22Rv1 (cell line): ENCODE measurements around the gene ATP5ME.

ENCODE experiments used
- H3K27ac ChIP-seq: fragments of 450-650 bp; 2 replicates; pipeline ENCODE4 v1.5.1; 2017
- ZFX ChIP-seq: fragments of 450-650 bp; IDR thresholded peaks from 2 replicates; pipeline ENCODE4 v1.6.1; 2017; ENCODE audit warnings: antibody characterized with exemption, borderline replicate concordance
- TF ChIP-seq, protein P1 (sequence below): fragments of 450-650 bp; IDR thresholded peaks from 2 replicates; pipeline ENCODE4 v1.5.1; 2017; ENCODE audit warnings: mild to moderate bottlenecking

ATP5ME gene

DNA sequence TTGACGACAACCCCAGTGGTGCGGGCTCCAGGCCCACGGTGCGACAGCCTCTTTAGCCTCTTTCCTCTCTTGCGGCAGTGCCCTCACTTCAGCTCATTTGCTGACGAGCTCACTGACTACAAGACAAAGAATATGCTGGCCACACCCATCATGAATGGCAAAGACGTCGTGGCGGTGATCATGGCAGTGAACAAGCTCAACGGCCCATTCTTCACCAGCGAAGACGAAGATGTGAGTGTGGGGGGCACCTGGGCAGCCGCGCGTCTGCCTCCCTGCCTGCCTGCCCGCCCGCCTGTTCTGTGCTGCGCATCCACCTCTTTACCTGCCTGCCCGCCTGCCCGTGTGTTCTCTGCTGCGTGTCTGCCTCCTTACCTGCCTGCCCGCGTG is 39.5 kb downstream of the ATP5ME start:
- TF ChIP-seq, protein P1, sequence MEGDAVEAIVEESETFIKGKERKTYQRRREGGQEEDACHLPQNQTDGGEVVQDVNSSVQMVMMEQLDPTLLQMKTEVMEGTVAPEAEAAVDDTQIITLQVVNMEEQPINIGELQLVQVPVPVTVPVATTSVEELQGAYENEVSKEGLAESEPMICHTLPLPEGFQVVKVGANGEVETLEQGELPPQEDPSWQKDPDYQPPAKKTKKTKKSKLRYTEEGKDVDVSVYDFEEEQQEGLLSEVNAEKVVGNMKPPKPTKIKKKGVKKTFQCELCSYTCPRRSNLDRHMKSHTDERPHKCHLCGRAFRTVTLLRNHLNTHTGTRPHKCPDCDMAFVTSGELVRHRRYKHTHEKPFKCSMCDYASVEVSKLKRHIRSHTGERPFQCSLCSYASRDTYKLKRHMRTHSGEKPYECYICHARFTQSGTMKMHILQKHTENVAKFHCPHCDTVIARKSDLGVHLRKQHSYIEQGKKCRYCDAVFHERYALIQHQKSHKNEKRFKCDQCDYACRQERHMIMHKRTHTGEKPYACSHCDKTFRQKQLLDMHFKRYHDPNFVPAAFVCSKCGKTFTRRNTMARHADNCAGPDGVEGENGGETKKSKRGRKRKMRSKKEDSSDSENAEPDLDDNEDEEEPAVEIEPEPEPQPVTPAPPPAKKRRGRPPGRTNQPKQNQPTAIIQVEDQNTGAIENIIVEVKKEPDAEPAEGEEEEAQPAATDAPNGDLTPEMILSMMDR: no peak
- no peak for TF ChIP-seq ZFX
- H3K27ac ChIP-seq: no peak overlapping the region

DNA sequence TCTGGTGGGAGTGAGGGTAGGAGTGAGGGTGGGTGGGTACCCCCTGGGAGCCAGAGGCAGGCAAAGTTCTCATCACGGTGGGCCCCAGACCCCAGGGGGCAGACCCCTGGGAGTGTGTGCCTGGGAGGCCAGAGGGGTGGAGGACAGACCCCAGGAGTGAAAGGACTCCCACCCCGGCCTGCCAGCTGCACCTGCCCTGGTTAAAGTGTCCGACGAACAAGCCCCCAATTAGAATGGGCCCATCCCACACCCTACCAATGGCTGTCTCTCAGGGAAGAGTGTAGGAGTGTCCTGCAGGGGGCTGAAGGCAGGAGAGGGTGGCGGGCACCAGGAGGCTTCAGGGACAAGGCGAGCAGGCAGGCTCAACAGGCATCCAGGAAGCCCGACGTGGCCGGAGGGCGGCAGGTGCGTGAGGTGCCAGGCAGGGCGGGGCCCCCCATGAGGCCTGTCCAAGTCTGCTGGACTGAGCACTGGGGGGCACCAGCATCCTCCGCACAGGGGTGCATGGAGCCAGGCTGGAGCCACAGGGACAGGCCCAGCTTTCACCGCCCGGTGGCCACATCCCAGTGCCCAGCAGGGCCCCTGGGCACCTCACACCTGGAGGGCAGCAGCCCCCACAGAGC is 40.0 kb downstream of the ATP5ME start:
- no peak overlapping the region for H3K27ac ChIP-seq
- TF ChIP-seq ZFX: no peak
- TF ChIP-seq, protein P1: no peak

DNA sequence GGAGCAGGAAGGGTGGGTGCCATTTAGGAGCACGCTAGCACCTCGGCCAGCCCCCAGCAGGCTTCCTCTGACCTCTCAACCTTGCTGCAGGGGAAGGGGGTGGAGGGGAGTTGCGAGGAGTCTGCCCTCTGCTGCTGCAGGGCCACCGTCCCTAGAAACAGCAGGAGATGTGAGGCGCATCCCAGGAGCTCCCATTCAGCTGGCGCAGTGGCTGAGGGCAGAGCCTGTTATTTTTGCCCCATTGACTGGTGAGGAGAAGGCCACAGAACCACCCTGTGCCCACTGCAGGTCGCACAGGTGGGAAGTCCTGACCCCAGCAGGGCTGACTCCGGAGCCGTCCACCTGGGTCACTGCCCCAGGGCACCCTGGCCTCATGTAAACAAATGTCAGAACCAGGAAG is 40.7 kb downstream of the ATP5ME start:
- H3K27ac ChIP-seq: no peak overlapping the region
- TF ChIP-seq, protein P1: no peak
- no peak for TF ChIP-seq ZFX

DNA sequence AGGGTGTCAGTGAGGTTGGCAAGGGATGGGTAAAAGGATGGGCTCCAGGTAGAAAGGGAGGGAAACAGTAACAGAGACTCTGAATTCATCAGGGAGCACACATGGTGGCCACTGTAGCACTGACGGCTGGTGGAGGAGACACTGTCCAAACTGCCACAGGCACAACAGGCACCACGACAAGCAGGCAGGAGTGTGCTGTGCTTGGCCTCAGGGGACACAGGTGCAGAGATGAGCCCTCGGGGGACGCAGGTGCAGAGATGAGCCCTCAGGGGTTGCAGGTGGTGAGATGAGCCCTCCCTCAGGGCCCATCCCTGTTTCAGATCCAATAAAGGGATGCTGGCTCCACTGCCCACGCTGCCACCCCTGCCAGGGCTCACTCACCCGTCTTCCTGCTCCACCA is 41.1 kb downstream of the ATP5ME start:
- no peak for TF ChIP-seq ZFX
- TF ChIP-seq, protein P1: no peak
- H3K27ac ChIP-seq: no peak overlapping the region

DNA sequence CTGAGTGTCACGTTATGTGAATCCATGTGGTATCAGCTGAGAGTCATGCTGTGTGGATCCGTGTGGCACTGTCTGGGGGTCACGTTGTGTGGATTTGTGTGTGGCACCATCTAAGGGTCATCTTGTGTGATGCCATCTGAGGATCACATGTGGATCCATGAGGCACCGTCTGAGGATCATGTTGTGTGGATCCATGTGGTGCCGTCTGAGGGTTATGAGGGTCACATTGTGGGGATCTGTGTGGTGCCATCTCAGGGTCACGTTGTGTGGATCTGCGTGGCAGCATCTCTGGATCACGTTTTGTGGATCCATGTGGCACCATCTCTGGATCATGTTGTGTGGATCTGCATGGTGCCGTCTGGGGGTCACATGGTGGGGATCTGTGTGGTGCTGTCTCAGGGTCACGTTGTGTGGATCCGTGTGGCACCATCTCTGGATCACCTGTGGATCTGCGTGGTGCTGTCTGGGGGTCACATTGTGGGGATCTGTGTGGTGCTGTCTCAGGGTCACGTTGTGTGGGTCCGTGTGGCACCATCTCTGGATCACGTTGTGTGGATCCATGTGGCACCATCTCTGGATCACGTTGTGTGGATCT is 41.8 kb downstream of the ATP5ME start:
- TF ChIP-seq, protein P1: no peak
- TF ChIP-seq ZFX: no peak
- H3K27ac ChIP-seq: no peak overlapping the region

DNA sequence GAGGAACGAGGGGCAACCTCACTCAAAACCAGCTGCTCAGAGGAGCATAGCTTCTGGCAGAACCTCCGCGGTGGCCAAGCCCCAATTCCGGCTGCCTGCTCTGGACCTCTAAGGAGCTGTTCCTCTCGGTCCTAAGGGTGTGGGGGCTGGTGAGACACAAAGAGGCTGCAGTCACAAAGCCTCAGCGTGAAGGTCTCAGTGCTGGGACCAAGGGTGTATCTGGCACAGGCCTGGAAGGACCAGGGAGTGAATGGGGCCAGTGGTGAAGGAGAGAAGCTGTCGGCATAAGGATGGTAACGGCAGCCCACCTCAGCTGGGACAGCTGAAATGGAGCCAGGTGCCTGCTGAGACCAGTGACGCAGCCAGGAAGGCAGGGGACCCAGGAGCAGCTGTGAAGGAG is 43.4 kb downstream of the ATP5ME start:
- H3K27ac ChIP-seq: no peak overlapping the region
- TF ChIP-seq, protein P1: no peak

DNA sequence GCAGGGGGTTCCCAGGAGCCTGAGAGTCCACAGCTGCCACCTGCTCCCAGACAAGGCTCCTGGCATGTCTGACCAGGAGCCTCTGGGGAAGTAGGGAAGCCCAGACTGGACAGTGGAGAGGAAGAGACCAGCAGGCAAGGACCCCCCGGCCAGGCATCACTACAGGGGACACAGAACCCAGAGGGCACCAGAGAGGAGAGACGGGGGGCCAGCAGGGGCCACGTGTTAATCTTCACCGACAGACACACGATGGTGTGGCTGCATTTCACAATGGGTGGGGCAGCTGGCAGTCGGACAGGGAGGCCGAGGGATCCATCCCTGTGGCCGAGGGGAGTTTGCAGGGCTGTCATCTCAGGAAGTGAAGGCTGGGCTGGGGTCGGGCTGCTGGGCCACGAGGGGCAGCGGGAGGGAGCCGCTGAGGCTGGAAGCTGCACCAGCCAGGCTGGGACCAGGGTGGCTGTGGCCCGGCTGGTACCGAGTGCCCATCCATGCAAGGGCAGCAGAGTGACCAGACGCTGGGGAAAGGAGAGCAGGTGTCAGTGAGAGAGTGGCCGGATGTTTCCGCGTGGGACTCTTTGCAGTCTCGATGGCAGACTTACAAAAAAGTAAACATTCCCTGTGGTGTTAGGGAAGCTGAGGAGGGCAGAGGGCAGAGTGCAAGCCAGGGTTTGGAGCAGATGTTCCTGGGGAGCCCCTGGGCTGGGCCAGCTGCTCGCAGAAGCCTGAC is 44.0 kb downstream of the ATP5ME start:
- no peak for TF ChIP-seq ZFX
- TF ChIP-seq, protein P1: no peak
- no peak overlapping the region for H3K27ac ChIP-seq
